Heart right ventricle (tissue), 16 donors: ENCODE results near the gene RDH16. TPM values are rescaled to one million over a fixed set of nuclear protein-coding genes. Genes with fewer than 3 reads are reported as not detected.
"Not testable (repeated sequence)": the region's sequence is repeated elsewhere in the genome, so short reads cannot be mapped to it uniquely, and the experiment has no call there.

Source experiments
- ATAC-seq, 8 donors: fragments of 200-7000 bp; cut with Tn5 transposase; one replicate each; pipeline ENCODE4 v1.9.1; 2020; ENCODE audit warnings: mild to moderate bottlenecking in 8 of 8, moderate library complexity in 8 of 8, moderate number of reproducible peaks in 1 of 8
- DNase-seq, 2 donors: peaks; one replicate each; pipeline ENCODE4 v3.0.0-alpha.2; 2020
- H3K27ac ChIP-seq, 10 donors: fragments of 200-600 bp; sonication (generic) in 2 of 10; one replicate each; pipeline versions ENCODE4 v1.5.0 to v1.8.0; 2020 to 2022; ENCODE audit warnings: mild to moderate bottlenecking in 3 of 10
- H3K27me3 ChIP-seq, 7 donors: fragments of 200-600 bp; one replicate each; pipeline ENCODE4 v1.8.0; 2021 to 2022; ENCODE audit warnings: mild to moderate bottlenecking in 2 of 7
- H3K36me3 ChIP-seq, 9 donors: fragments of 200-600 bp; sonication (generic) in 1 of 9; one replicate each; pipeline versions ENCODE4 v1.5.0 to v1.8.0; 2020 to 2022; ENCODE audit warnings: mild to moderate bottlenecking in 2 of 9
- H3K4me1 ChIP-seq, 9 donors: fragments of 200-600 bp; sonication (generic) in 1 of 9; one replicate each; pipeline versions ENCODE4 v1.5.0 to v1.8.0; 2020 to 2022; ENCODE audit warnings: mild to moderate bottlenecking in 4 of 9
- H3K4me3 ChIP-seq, 10 donors: fragments of 200-600 bp; sonication (generic) in 2 of 10; one replicate each; pipeline versions ENCODE4 v1.5.0 to v1.8.0; 2020 to 2022; ENCODE audit warnings: mild to moderate bottlenecking in 7 of 10, moderate library complexity in 2 of 10
- H3K9me3 ChIP-seq, 11 donors: fragments of 200-600 bp in 10 of 11; sonication (generic) in 2 of 11; one replicate each; pipeline versions ENCODE4 v1.5.0 to v1.8.0; 2013 to 2022; ENCODE audit warnings: mild to moderate bottlenecking in 2 of 11, control low read depth in 1 of 11, moderate library complexity in 1 of 11
- WGBS, 2 donors: extraction: QIAGEN DNeasy Blood & Tissue Kit; methylation state at CpG; one replicate each; pipeline ENCODE4 v1.1.7; 2013; ENCODE audit warnings: inconsistent platforms in 1 of 2; 5-methylcytosine and 5-hydroxymethylcytosine counted together
- intact Hi-C, 10 donors: fragments of 100-400 bp; cut with DNase I; formaldehyde crosslinking; loops; one replicate each; pipeline versions ENCODE4 v1.11.1 to v1.14.2; 2022
- polyA plus RNA-seq, 2 donors: library from polyadenylated mRNA; stranded (reverse); fragments of 200-250 nt; gene quantifications; one replicate each; pipeline ENCODE4 v1.2.3, GENCODE V29; 2013
- total RNA-seq, 10 donors: library from RNA; stranded (reverse); fragmentation: NEBNext Ultra II Directional in 3 of 10; extraction: Animal tissue kit (Norgen Biotek cat#: 25700) in 3 of 10; gene quantifications; one replicate each; pipeline versions ENCODE4 v1.2.1 to v1.2.4, GENCODE V29; 2021 to 2023
- TF ChIP-seq, protein P1 (sequence below), 9 donors: fragments of 200-600 bp; sonication (generic) in 2 of 9; IDR thresholded peaks; one replicate each; pipeline versions ENCODE4 v1.5.0 to v1.8.0; 2021 to 2022; ENCODE audit warnings: antibody characterized with exemption in 9 of 9, mild to moderate bottlenecking in 5 of 9, moderate library complexity in 1 of 9
- donor health status: Arrhythmogenic right ventricular cardiomyopathy.
- donor health status: ischemic (EF 13 %, LVEDD 7.1; RV severe dilation, severe dysfunction).
- donor health status: healthy with polysubstance abuse.
- donor health status: DM: no; HTN: yes; CAD: no.
- donor health status: DM: no; HTN: no; CAD: no.
- donor health status: ischemic (EF 25% LVEDD 6.9; RV normal size, moderate dysfunction).
- donor health status: ischemic (EF 25% LVEDD 5.7; RV mildly dilated, moderate dysfunction).
- donor health status: healthy.
- donor health status: DM: yes; HTN: yes; CAD: no.
- donor health status: Ischemic cardiomyopathy.
- donor health status: ischemic (EF 35%, LVEDD 5.7; RV mildly dilated, moderate dysfunction).
- donor health status: nonischemic (EF 11% LVEDD 7.7; RV severe dilation, severe dysfunction).
- donor health status: DM: yes; HTN: yes; CAD: no.
- donor health status: PGD.
- donor health status: ischemic (EF 29% LVEDD 5.4; RV normal size, mild dysfunction).
- donor health status: nonischemic (EF 23%, LVEDD 6.1; RV moderate dilation, normal function).

The RDH16 gene
- total and polyA plus RNA-seq, 12 donors, result 0.12 to 0.59 (median 0.23) TPM; not detected in 2

DNA sequence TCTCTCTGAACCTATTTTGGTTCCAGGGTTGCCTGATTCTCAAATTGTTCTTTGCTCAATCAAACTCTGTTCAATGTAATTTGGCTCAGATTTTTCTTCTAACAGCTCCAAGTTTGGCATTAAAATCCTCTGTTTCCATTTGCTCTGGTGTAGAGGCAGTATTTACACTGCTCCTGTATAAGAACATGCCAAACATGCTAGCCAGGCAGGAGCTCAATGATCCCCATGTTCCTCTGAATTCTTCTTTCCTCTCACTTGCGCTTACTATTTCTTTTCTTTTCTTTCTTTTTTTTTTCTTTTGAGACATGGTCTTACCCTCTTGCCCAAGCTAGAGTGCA, 40.4 kb downstream of the RDH16 start:
- DNase-seq, result no peak
- H3K4me1 ChIP-seq, result no peaks in the 10 kb centered on the region
- no peak overlapping the region for H3K27ac ChIP-seq
- TF ChIP-seq, protein P1, sequence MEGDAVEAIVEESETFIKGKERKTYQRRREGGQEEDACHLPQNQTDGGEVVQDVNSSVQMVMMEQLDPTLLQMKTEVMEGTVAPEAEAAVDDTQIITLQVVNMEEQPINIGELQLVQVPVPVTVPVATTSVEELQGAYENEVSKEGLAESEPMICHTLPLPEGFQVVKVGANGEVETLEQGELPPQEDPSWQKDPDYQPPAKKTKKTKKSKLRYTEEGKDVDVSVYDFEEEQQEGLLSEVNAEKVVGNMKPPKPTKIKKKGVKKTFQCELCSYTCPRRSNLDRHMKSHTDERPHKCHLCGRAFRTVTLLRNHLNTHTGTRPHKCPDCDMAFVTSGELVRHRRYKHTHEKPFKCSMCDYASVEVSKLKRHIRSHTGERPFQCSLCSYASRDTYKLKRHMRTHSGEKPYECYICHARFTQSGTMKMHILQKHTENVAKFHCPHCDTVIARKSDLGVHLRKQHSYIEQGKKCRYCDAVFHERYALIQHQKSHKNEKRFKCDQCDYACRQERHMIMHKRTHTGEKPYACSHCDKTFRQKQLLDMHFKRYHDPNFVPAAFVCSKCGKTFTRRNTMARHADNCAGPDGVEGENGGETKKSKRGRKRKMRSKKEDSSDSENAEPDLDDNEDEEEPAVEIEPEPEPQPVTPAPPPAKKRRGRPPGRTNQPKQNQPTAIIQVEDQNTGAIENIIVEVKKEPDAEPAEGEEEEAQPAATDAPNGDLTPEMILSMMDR (IDR thresholded peaks at IDR 0.05), result no peak
- no peak overlapping the region for H3K4me3 ChIP-seq
- intact Hi-C loops, result no loop called here
- ATAC-seq, result no peak
- H3K36me3 ChIP-seq, result no peaks in the 10 kb centered on the region
- H3K9me3 ChIP-seq, result peaks cover 0 to 5% (median 0%) of the 10 kb centered on the region in 11 donors
- H3K27me3 ChIP-seq, result peaks cover 0 to 8% (median 0%) of the 10 kb centered on the region in 7 donors
- WGBS, 2 donors, result 96 to 97% methylated on average over 1 of the region's 1 CpG

DNA sequence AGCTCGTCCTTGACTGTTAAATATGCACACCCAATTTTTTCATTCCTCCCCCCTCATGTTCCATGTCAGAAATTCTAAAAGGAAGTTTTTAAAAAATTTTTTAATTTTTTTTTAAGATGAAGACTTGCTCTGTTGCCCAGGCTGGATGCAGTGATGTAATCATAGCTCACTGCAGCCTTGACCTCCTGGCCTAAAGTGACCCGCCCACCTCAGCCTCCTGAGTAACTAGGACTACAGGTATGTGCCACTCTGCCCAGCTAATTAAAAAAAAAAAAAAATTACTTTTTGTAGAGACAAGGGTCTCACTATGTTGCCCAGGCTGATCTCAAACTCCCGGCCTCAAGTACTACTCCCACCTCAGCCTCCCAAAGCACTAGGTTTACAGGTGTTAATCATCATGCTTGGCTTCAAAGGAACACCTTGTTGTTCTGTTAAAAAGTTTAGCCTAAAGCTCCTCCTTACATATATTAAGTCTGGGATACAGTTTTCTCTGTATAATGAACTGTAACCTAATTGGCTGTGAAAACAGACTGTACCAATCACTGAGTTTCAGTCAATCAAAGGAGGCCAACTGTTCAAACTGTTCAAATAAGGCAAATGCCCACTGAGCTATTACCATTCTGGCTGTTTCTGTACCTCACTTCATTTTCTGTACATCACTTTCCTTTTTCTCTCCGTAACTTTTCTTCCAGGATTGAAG, 41.0 kb downstream of the RDH16 start:
- TF ChIP-seq, protein P1 (IDR thresholded peaks at IDR 0.05), result no peak
- Histone ChIP-seq H3K4me3 (no peak overlapping the region), H3K27me3 (peaks cover 0 to 8% (median 0%) of the 10 kb centered on the region in 7 donors), H3K4me1 (no peaks in the 10 kb centered on the region), H3K9me3 (peaks cover 0 to 5% (median 0%) of the 10 kb centered on the region in 11 donors), H3K36me3 (no peaks in the 10 kb centered on the region), H3K27ac (no peak overlapping the region)
- WGBS, 2 donors, result 73 to 77% methylated on average over 4 of the region's 4 CpGs
- DNase-seq (no peak), ATAC-seq (no peak)
- intact Hi-C loops, result no loop called here

GRCh38 chr12:56914724-56915123, 42.7 kb downstream of the RDH16 start:
- DNase-seq (no peak), ATAC-seq (no peak)
- intact Hi-C loops, result no loop called here
- 83 to 85% methylated on average over 3 of the region's 3 CpGs for WGBS, 2 donors
- H3K36me3 ChIP-seq, result no peaks in the 10 kb centered on the region
- H3K4me3 ChIP-seq, result no peak overlapping the region
- H3K9me3 ChIP-seq, result peaks cover 0 to 5% (median 0%) of the 10 kb centered on the region in 11 donors
- H3K27ac ChIP-seq, result no peak overlapping the region
- TF ChIP-seq, protein P1 (IDR thresholded peaks at IDR 0.05), result no peak
- peaks cover 0 to 8% (median 0%) of the 10 kb centered on the region in 7 donors for H3K27me3 ChIP-seq
- H3K4me1 ChIP-seq, result no peaks in the 10 kb centered on the region

- intact Hi-C loops, result no loop called here
- H3K4me1 ChIP-seq, result no peaks in the 10 kb centered on the region
- ATAC-seq (no peak), DNase-seq (no peak)
- H3K9me3 ChIP-seq, result peaks cover 0 to 10% (median 0%) of the 10 kb centered on the region in 11 donors
- TF ChIP-seq, protein P1 (IDR thresholded peaks at IDR 0.05), result no peak
- H3K36me3 ChIP-seq, result no peaks in the 10 kb centered on the region
- H3K4me3 ChIP-seq, result no peak overlapping the region
- peaks cover 0 to 8% (median 0%) of the 10 kb centered on the region in 7 donors for H3K27me3 ChIP-seq
- H3K27ac ChIP-seq, result no peak overlapping the region
Observed at GRCh38 chr12:56914256-56914655, 43.2 kb downstream of the RDH16 start.

GRCh38 chr12:56909403-56909802, 48.0 kb downstream of the RDH16 start:
- WGBS, 2 donors, result 68 to 69% methylated on average over 2 of the region's 2 CpGs
- H3K27me3 ChIP-seq, DNase-seq, H3K4me3 ChIP-seq, H3K27ac ChIP-seq, ATAC-seq, intact Hi-C loops, H3K4me1 ChIP-seq, H3K36me3 ChIP-seq: not testable (repeated sequence)
- peaks cover 0 to 14% (median 0%) of the 10 kb centered on the region in 11 donors for H3K9me3 ChIP-seq
